A549 (cell line): Measurements from ENCODE around the gene BAHD1. TPM values are rescaled to one million over a fixed set of nuclear protein-coding genes. Genes with fewer than 3 reads are reported as not detected.

Experiments used
- ATAC-seq, 2 experiments: fragments of 200-7000 bp in 1 of 2; fragments of >200 bp in 1 of 2; cut with Nextera tagmentation in 1 of 2; cut with Tn5 transposase in 1 of 2; 3 replicates each; pipeline versions ENCODE4 v1.8.0 to v1.9.1; 2018 to 2020; ENCODE audit warnings: mild to moderate bottlenecking in 1 of 2, moderate library complexity in 1 of 2
- CTCF ChIA-PET: fragments of 300-600 bp; sonication (Branson Sonifier 250); formaldehyde crosslinking; extraction: SDS; loops from one replicate; lab custom pipeline; 2021; ENCODE audit warnings: antibody characterized with exemption, inconsistent platforms; lab: Yijun Ruan, JAX
- POLR2A ChIA-PET: fragments of 350-600 bp; formaldehyde crosslinking; extraction: SDS; loops from one replicate; lab custom pipeline; 2021; ENCODE audit warnings: antibody characterized with exemption, inconsistent platforms; lab: Yijun Ruan, JAX
- DNase-seq, 2 experiments: peaks; one replicate each; pipeline versions ENCODE4 v3.0.0 to v3.0.0-alpha.2; 2011 to 2016; ENCODE audit warnings: low read depth in 1 of 2, low spot score in 1 of 2
- FAIRE-seq: peaks from 2 replicates; lab custom pipeline; 2011; peaks lifted over from hg19 to GRCh38; lab: Jason Lieb, UNC
- H3K27ac ChIP-seq, 2 experiments: fragments of >200 bp; sonication (Bioruptor Twin); formaldehyde crosslinking; 3 replicates each; pipeline ENCODE4 v1.5.1; 2016 to 2017
- H3K4me1 ChIP-seq: fragments of >200 bp; sonication (Bioruptor Twin); formaldehyde crosslinking; 3 replicates; pipeline ENCODE4 v1.6.1; 2016
- H3K4me2 ChIP-seq: fragments of >200 bp; sonication (Bioruptor Twin); formaldehyde crosslinking; 3 replicates; pipeline ENCODE4 v1.6.1; 2016
- H3K4me3 ChIP-seq: fragments of >200 bp; sonication (Bioruptor Twin); formaldehyde crosslinking; 3 replicates; pipeline ENCODE4 v1.5.1; 2016
- H3K9me3 ChIP-seq: fragments of >200 bp; sonication (Bioruptor Twin); formaldehyde crosslinking; 3 replicates; pipeline ENCODE4 v1.6.1; 2016
- MAFK ChIP-seq: fragments of 450-650 bp; IDR thresholded peaks from 2 replicates; pipeline ENCODE4 v1.6.1; 2014; ENCODE audit not compliant: partially characterized antibody
- TP53 ChIP-seq: fragments of 250-450 bp; sonication (Bioruptor Pico); IDR thresholded peaks from 2 replicates; pipeline ENCODE4 v1.5.0; 2021; ENCODE audit warnings: mild to moderate bottlenecking, moderate library complexity
- WGBS: methylation state at CpG from one replicate; pipeline ENCODE4 v1.1.6; 2017; ENCODE audit errors: missing lambda C conversion rate; 5-methylcytosine and 5-hydroxymethylcytosine counted together
- polyA plus RNA-seq, 4 experiments: library from polyadenylated mRNA; depleted of rRNA in 3 of 4; stranded (reverse); fragments of >200 nt; fragmentation: RNase III in 1 of 4; extraction: RNeasy Plus Mini Kit Qiagen cat#74134 plus additional on column Dnase treatment in 1 of 4; gene quantifications; 2 replicates in 3 of 4; 3 replicates in 1 of 4; pipeline ENCODE4 v1.2.3, GENCODE V29; 2011 to 2017

Gene BAHD1
- polyA plus RNA-seq, 2 of the 4 experiments (the other 2 are of a cell fraction): 2.3 to 11.1 TPM

DNA sequence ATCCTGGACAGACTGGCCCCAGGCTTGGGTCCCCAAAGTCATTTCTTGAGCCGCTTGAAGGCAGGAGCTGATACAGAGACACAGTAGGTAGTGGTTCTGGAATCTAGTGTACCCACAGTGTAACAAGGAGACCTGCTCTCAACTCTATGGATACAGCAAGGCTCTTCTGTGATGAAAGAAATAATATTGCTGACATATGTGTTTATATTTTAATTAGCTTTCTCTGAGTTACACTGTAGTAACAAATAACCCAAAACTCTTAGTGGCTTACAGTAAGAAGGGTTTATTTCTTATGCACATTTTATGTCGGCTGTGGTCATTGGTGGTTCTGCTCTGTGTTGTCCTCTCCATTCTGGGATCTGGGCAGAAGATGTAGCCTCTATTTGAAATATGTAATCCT, 75.6 kb downstream of the BAHD1 start:
- H3K27ac ChIP-seq: no peak overlapping the region
- no peak for DNase-seq
- no peaks in the 10 kb centered on the region for H3K4me1 ChIP-seq
- CTCF ChIA-PET: interaction anchor here (3.2 kb wide), 1 partner anchor 22 kb away, joined by 7 read pairs; no protein-coding TSS in a partner anchor
- no peak for TF ChIP-seq TP53
- TF ChIP-seq MAFK: peak; percentile 72
- no peak for ATAC-seq
- H3K4me2 ChIP-seq: no peak overlapping the region
- H3K4me3 ChIP-seq: no peak overlapping the region
- POLR2A ChIA-PET: no interaction called here
- no peak for FAIRE-seq
- H3K9me3 ChIP-seq: no peaks in the 10 kb centered on the region
- WGBS: 50% methylated on average over 2 of the region's 2 CpGs

Other genes with a start within 250 kb of the BAHD1 start
- 0.08 and 0.16 TPM in 2 replicates for gene PAK6, start 201.9 kb upstream of the BAHD1 start, polyA plus RNA-seq (2011; rRNA removed)
- gene PAK6, start 201.9 kb upstream of the BAHD1 start, polyA plus RNA-seq (2017; fragmentation: RNase III; extraction: RNeasy Plus Mini Kit Qiagen cat#74134 plus additional on column Dnase treatment): 0.05 to 0.12 TPM (median 0.10 TPM) in 3 replicates
- gene ANKRD63, start 157.9 kb upstream of the BAHD1 start, polyA plus RNA-seq (2011; rRNA removed): not detected in 2 replicates
- gene ANKRD63, start 157.9 kb upstream of the BAHD1 start, polyA plus RNA-seq (2017; fragmentation: RNase III; extraction: RNeasy Plus Mini Kit Qiagen cat#74134 plus additional on column Dnase treatment): 0.08 to 0.25 TPM (median 0.10 TPM) in 3 replicates
- 0.19 and 0.30 TPM in 2 replicates for gene PLCB2, start 133.0 kb upstream of the BAHD1 start, polyA plus RNA-seq (2011; rRNA removed)
- gene PLCB2, start 133.0 kb upstream of the BAHD1 start, polyA plus RNA-seq (2017; fragmentation: RNase III; extraction: RNeasy Plus Mini Kit Qiagen cat#74134 plus additional on column Dnase treatment): 0.38 to 0.58 TPM (median 0.49 TPM) in 3 replicates
- gene INAFM2, start 117.3 kb upstream of the BAHD1 start, polyA plus RNA-seq (2011; rRNA removed): 2.8 and 3.5 TPM in 2 replicates
- gene INAFM2, start 117.3 kb upstream of the BAHD1 start, polyA plus RNA-seq (2017; fragmentation: RNase III; extraction: RNeasy Plus Mini Kit Qiagen cat#74134 plus additional on column Dnase treatment): 3.3 to 3.9 TPM (median 3.8 TPM) in 3 replicates
- gene CCDC9B, start 100.0 kb upstream of the BAHD1 start, polyA plus RNA-seq (2011; rRNA removed): 1.9 and 2.8 TPM in 2 replicates
- 23.4 to 28.7 TPM (median 27.4 TPM) in 3 replicates for gene CCDC9B, start 100.0 kb upstream of the BAHD1 start, polyA plus RNA-seq (2017; fragmentation: RNase III; extraction: RNeasy Plus Mini Kit Qiagen cat#74134 plus additional on column Dnase treatment)
- not detected in 2 replicates for gene PHGR1, start 89.9 kb upstream of the BAHD1 start, polyA plus RNA-seq (2011; rRNA removed)
- not detected in 3 replicates for gene PHGR1, start 89.9 kb upstream of the BAHD1 start, polyA plus RNA-seq (2017; fragmentation: RNase III; extraction: RNeasy Plus Mini Kit Qiagen cat#74134 plus additional on column Dnase treatment)
- 0.26 and 0.52 TPM in 2 replicates for gene DISP2, start 82.7 kb upstream of the BAHD1 start, polyA plus RNA-seq (2011; rRNA removed)
- gene DISP2, start 82.7 kb upstream of the BAHD1 start, polyA plus RNA-seq (2017; fragmentation: RNase III; extraction: RNeasy Plus Mini Kit Qiagen cat#74134 plus additional on column Dnase treatment): 0.39 to 0.82 TPM (median 0.56 TPM) in 3 replicates
- gene KNSTRN, start 58.2 kb upstream of the BAHD1 start, polyA plus RNA-seq (2011; rRNA removed): 41.2 and 50.3 TPM in 2 replicates
- gene KNSTRN, start 58.2 kb upstream of the BAHD1 start, polyA plus RNA-seq (2017; fragmentation: RNase III; extraction: RNeasy Plus Mini Kit Qiagen cat#74134 plus additional on column Dnase treatment): 45.0 to 52.6 TPM (median 48.0 TPM) in 3 replicates
- gene IVD, start 35.2 kb upstream of the BAHD1 start, polyA plus RNA-seq (2011; rRNA removed): 10.2 and 14.8 TPM in 2 replicates
- 12.4 to 13.0 TPM (median 12.6 TPM) in 3 replicates for gene IVD, start 35.2 kb upstream of the BAHD1 start, polyA plus RNA-seq (2017; fragmentation: RNase III; extraction: RNeasy Plus Mini Kit Qiagen cat#74134 plus additional on column Dnase treatment)
- 8.6 and 9.8 TPM in 2 replicates for gene CHST14, start 30.0 kb downstream of the BAHD1 start, polyA plus RNA-seq (2011; rRNA removed)
- 8.7 to 11.0 TPM (median 10.8 TPM) in 3 replicates for gene CHST14, start 30.0 kb downstream of the BAHD1 start, polyA plus RNA-seq (2017; fragmentation: RNase III; extraction: RNeasy Plus Mini Kit Qiagen cat#74134 plus additional on column Dnase treatment)
- gene CCDC32, start 124.1 kb downstream of the BAHD1 start, polyA plus RNA-seq (2011; rRNA removed): 9.7 and 13.1 TPM in 2 replicates
- gene CCDC32, start 124.1 kb downstream of the BAHD1 start, polyA plus RNA-seq (2017; fragmentation: RNase III; extraction: RNeasy Plus Mini Kit Qiagen cat#74134 plus additional on column Dnase treatment): 20.6 to 27.0 TPM (median 25.0 TPM) in 3 replicates
- gene RPUSD2, start 128.3 kb downstream of the BAHD1 start, polyA plus RNA-seq (2011; rRNA removed): 6.7 and 7.3 TPM in 2 replicates
- 9.6 to 10.3 TPM (median 9.9 TPM) in 3 replicates for gene RPUSD2, start 128.3 kb downstream of the BAHD1 start, polyA plus RNA-seq (2017; fragmentation: RNase III; extraction: RNeasy Plus Mini Kit Qiagen cat#74134 plus additional on column Dnase treatment)
- gene KNL1, start 153.3 kb downstream of the BAHD1 start, polyA plus RNA-seq (2011; rRNA removed): 10.5 and 13.2 TPM in 2 replicates
- 6.3 to 7.6 TPM (median 7.5 TPM) in 3 replicates for gene KNL1, start 153.3 kb downstream of the BAHD1 start, polyA plus RNA-seq (2017; fragmentation: RNase III; extraction: RNeasy Plus Mini Kit Qiagen cat#74134 plus additional on column Dnase treatment)